ENCODE data around the gene RSBN1L. TPM values are rescaled to one million over a fixed set of nuclear protein-coding genes. Genes with fewer than 3 reads are reported as not detected.

The RSBN1L gene
- polyA plus RNA-seq, 1 of the 3 experiments (the other 2 are of a cell fraction): 6.5 TPM

GRCh38 chr7:77786741-77787140, 90.5 kb downstream of the RSBN1L start:
- no peaks in the 10 kb centered on the region for H3K9me2 ChIP-seq
- no peak overlapping the region for H3K4me3 ChIP-seq (ENCODE audit: low read depth in 2 of 2, low read length in 1 of 2)
- no peak overlapping the region for H3K9ac ChIP-seq
- no peak overlapping the region for H3K4me2 ChIP-seq
- CTCF ChIA-PET: interaction anchor here (1.2 kb wide), 1 partner anchor 27 kb away, joined by 3 read pairs; no protein-coding TSS in a partner anchor
- no peaks in the 10 kb centered on the region for H3K79me2 ChIP-seq (ENCODE audit: insufficient read depth)
- no peaks in the 10 kb centered on the region for H3K9me3 ChIP-seq
- H3K27me3 ChIP-seq (ENCODE audit: insufficient read depth): no peaks in the 10 kb centered on the region
- no peak overlapping the region for H3K27ac ChIP-seq (ENCODE audit: low read depth in 2 of 2, low read length in 1 of 2)
- H2AFZ ChIP-seq (ENCODE audit: low read depth): no peak overlapping the region
- peaks cover 15 to 28% of the 10 kb centered on the region in 2 experiments for H3K36me3 ChIP-seq (replicated peaks in 1 of 2; ENCODE audit: control insufficient read depth in 1 of 2, insufficient read depth in 2 of 2, low read length in 1 of 2)
- no peaks in the 10 kb centered on the region for H3K4me1 ChIP-seq (ENCODE audit: control insufficient read depth in 1 of 2, insufficient read depth in 2 of 2, low read depth in 1 of 2, low read length in 1 of 2)
- TF ChIP-seq TAF1 (IDR thresholded peaks at IDR 0.05; ENCODE audit: borderline replicate concordance, low read depth, low read length): no peak
- TF ChIP-seq MEF2A (IDR thresholded peaks at IDR 0.05; ENCODE audit: borderline replicate concordance, low read depth): no peak
- TF ChIP-seq FOXM1 (IDR thresholded peaks at IDR 0.05; ENCODE audit: low read depth): no peak
- no peak for TF ChIP-seq TEAD4 (IDR thresholded peaks at IDR 0.05; ENCODE audit: borderline replicate concordance, insufficient read depth)
- TF ChIP-seq FOXJ3 (CRISPR knock-in tag; IDR thresholded peaks at IDR 0.05): no peak
- no peak for TF ChIP-seq MAX (IDR thresholded peaks at IDR 0.05; ENCODE audit: low read depth)
- TF ChIP-seq RFX5 (IDR thresholded peaks at IDR 0.05; ENCODE audit: low read length): no peak
- no peak for TF ChIP-seq TCF12 (IDR thresholded peaks at IDR 0.05)
- no peak for TF ChIP-seq ZBTB33 (IDR thresholded peaks at IDR 0.05; ENCODE audit: borderline replicate concordance, low read depth)
- no peak for TF ChIP-seq RAD21 (IDR thresholded peaks at IDR 0.05; ENCODE audit: low read length)
- TF ChIP-seq JUND (IDR thresholded peaks at IDR 0.05): no peak
- TF ChIP-seq REST (IDR thresholded peaks at IDR 0.05; ENCODE audit: low read depth, low read length): no peak
- TF ChIP-seq YY1 (IDR thresholded peaks at IDR 0.05; ENCODE audit: low read depth): no peak
- no peak for DNase-seq
- H4K20me1 ChIP-seq (ENCODE audit: insufficient read depth): no peaks in the 10 kb centered on the region
- POLR2A ChIA-PET: no interaction called here
- H3F3A ChIP-seq (replicated peaks; ENCODE audit: insufficient read depth): peaks cover 11% of the 10 kb centered on the region
